Endothelial cell (in vitro differentiated cells): Measurements from ENCODE around the gene SHBG. TPM values are rescaled to one million over a fixed set of nuclear protein-coding genes. Genes with fewer than 3 reads are reported as not detected.

Experiments
- DNase-seq: peaks from one replicate; pipeline ENCODE4 v3.0.0; 2021; ENCODE audit warnings: low spot score
- H3K27ac Mint-ChIP-seq: one replicate; pipeline ENCODE4 v1.8.0; 2021; ENCODE audit warnings: mixed read lengths, inconsistent platforms; ENCODE audit not compliant: unreplicated experiment
- H3K27me3 Mint-ChIP-seq: one replicate; pipeline ENCODE4 v1.8.0; 2021; ENCODE audit warnings: mild to moderate bottlenecking, moderate library complexity, mixed read lengths, inconsistent platforms; ENCODE audit not compliant: unreplicated experiment
- H3K36me3 Mint-ChIP-seq: one replicate; pipeline ENCODE4 v1.8.0; 2021; ENCODE audit warnings: mild to moderate bottlenecking, low read depth, mixed read lengths, inconsistent platforms; ENCODE audit not compliant: unreplicated experiment
- H3K4me1 Mint-ChIP-seq: one replicate; pipeline ENCODE4 v1.8.0; 2021; ENCODE audit warnings: mild to moderate bottlenecking, mixed read lengths, inconsistent platforms; ENCODE audit not compliant: unreplicated experiment
- H3K4me3 Mint-ChIP-seq: one replicate; pipeline ENCODE4 v1.8.0; 2021; ENCODE audit warnings: mild to moderate bottlenecking, mixed read lengths, inconsistent platforms; ENCODE audit not compliant: unreplicated experiment
- H3K9me3 Mint-ChIP-seq: one replicate; pipeline ENCODE4 v1.8.0; 2021; ENCODE audit warnings: mixed read lengths, inconsistent platforms; ENCODE audit not compliant: unreplicated experiment
- CTCF ChIP-seq: fragments of 200-600 bp; sonication (generic); IDR thresholded peaks from one replicate; pipeline ENCODE4 v1.5.0; 2021; ENCODE audit warnings: antibody characterized with exemption; ENCODE audit not compliant: unreplicated experiment
- total RNA-seq: library from RNA; stranded (reverse); fragmentation: NEBNext Ultra II Directional; extraction: Animal tissue kit (Norgen Biotek cat#: 25700); gene quantifications from one replicate; pipeline ENCODE4 v1.2.1, GENCODE V29; 2021; ENCODE audit not compliant: unreplicated experiment

SHBG gene
- total RNA-seq, 1 donor from 2014 or later = 0.95 TPM

GRCh38 chr17:7589204-7589868 is 40.6 kb upstream of the SHBG start:
- Mint-ChIP-seq H3K9me3 (no peaks in the 10 kb centered on the region), H3K4me3 (no peak overlapping the region), H3K36me3 (peaks cover 34% of the 10 kb centered on the region), H3K4me1 (peaks cover 6% of the 10 kb centered on the region), H3K27ac (no peak overlapping the region), H3K27me3 (peaks cover 7% of the 10 kb centered on the region)
- peak; percentile 82 for DNase-seq
- peak; percentile 80 for TF ChIP-seq CTCF

GRCh38 chr17:7589891-7590691 is 39.8 kb upstream of the SHBG start, which contains the start of gene SOX15:
Gene SOX15 (minus strand): TSS chr17:7590094. CDS start chr17:7589676, 418 bp downstream.
- peaks cover 5% of the 10 kb centered on the region for H3K27me3 Mint-ChIP-seq
- no peak for DNase-seq
- H3K4me3 Mint-ChIP-seq = peak within 1 kb of the TSS; percentile 82

GRCh38 chr17:7590743-7591142 is 39.2 kb upstream of the SHBG start:
- no peak for DNase-seq
- peaks cover 6% of the 10 kb centered on the region for H3K27me3 Mint-ChIP-seq
- no peaks in the 10 kb centered on the region for H3K9me3 Mint-ChIP-seq
- H3K4me3 Mint-ChIP-seq = peak overlapping the region; percentile 82
- no peak for TF ChIP-seq CTCF
- H3K36me3 Mint-ChIP-seq = peaks cover 38% of the 10 kb centered on the region
- H3K27ac Mint-ChIP-seq = peak overlapping the region; percentile 52
- H3K4me1 Mint-ChIP-seq = no peaks in the 10 kb centered on the region

More at GRCh38 chr17:7589891-7590691, 39.8 kb upstream of the SHBG start, which contains the start of gene SOX15:
- TF ChIP-seq CTCF = no peak
- Mint-ChIP-seq H3K36me3 (peaks cover 32% of the 10 kb centered on the region), H3K9me3 (no peaks in the 10 kb centered on the region), H3K27ac (peak within 1 kb of the TSS; percentile 52), H3K4me1 (peaks cover under 1% of the 10 kb centered on the region)

- H3K27ac Mint-ChIP-seq = peak overlapping the region; percentile 77
- no peak for DNase-seq
- H3K4me3 Mint-ChIP-seq = no peak overlapping the region
- TF ChIP-seq CTCF = no peak
- no peaks in the 10 kb centered on the region for H3K9me3 Mint-ChIP-seq
- H3K27me3 Mint-ChIP-seq = peaks cover 6% of the 10 kb centered on the region
- peaks cover 40% of the 10 kb centered on the region for H3K36me3 Mint-ChIP-seq
- H3K4me1 Mint-ChIP-seq = no peaks in the 10 kb centered on the region
Observed at GRCh38 chr17:7591596-7591995, 38.3 kb upstream of the SHBG start.
